ENCODE measurements around the gene CBX1.

DNA sequence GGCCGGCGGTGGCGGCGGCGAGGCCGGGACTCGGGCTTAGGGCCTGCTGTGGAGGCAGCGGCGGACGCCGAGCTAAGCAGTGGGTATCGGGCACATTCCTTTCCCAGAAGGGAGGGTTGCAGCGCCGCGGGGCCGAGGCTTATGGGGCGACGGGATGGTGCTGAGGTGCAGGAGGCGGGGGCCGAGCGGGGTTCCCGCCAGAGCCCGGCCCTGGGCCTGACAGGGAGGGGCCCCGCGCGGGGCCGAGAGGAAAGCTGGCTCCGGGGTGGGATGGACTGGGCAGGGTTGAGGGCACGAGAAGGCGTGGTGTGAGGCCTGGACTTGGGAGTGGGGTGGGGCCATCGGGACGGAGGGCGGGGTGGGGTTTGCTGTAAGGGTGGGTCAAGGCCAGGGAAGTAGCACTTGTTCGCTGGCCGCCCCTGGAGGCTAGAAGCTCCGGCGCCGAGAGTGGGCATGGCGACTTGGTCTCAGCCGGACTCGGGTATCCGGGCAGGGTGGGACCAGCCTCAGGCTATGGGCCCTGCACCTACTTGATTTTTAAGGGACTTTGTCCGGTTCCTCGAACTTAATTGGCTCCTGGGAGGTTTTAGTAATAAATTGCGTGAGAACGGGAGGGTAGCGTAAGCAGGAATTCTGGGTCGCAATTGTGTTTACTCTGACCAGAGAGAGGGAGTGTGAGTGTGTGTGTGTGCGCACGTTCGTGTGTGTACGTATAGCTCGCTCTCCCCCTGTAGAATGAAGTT lies 52.7 kb downstream of the CBX1 start:
- TF ChIP-seq, protein P1, sequence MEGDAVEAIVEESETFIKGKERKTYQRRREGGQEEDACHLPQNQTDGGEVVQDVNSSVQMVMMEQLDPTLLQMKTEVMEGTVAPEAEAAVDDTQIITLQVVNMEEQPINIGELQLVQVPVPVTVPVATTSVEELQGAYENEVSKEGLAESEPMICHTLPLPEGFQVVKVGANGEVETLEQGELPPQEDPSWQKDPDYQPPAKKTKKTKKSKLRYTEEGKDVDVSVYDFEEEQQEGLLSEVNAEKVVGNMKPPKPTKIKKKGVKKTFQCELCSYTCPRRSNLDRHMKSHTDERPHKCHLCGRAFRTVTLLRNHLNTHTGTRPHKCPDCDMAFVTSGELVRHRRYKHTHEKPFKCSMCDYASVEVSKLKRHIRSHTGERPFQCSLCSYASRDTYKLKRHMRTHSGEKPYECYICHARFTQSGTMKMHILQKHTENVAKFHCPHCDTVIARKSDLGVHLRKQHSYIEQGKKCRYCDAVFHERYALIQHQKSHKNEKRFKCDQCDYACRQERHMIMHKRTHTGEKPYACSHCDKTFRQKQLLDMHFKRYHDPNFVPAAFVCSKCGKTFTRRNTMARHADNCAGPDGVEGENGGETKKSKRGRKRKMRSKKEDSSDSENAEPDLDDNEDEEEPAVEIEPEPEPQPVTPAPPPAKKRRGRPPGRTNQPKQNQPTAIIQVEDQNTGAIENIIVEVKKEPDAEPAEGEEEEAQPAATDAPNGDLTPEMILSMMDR (IDR thresholded peaks at IDR 0.05), result no peak
- TF ChIP-seq EP300 (IDR thresholded peaks at IDR 0.05), result no peak
- TF ChIP-seq POLR2A (IDR thresholded peaks at IDR 0.05), result no peak

Measured in suprapubic skin (tissue), 3 donors.